Measurements from ENCODE around the gene LRRTM3. TPM values are rescaled to one million over a fixed set of nuclear protein-coding genes. Genes with fewer than 3 reads are reported as not detected.

The LRRTM3 gene
- not detected in 2 replicates for total RNA-seq (2014; rRNA removed; shearing (Covaris generic))
- not detected in 2 replicates for polyA plus RNA-seq (2015; cell fraction: cytosol; rRNA removed)
- polyA plus RNA-seq (2015; cell fraction: nucleus; rRNA removed): not detected in 2 replicates

DNA sequence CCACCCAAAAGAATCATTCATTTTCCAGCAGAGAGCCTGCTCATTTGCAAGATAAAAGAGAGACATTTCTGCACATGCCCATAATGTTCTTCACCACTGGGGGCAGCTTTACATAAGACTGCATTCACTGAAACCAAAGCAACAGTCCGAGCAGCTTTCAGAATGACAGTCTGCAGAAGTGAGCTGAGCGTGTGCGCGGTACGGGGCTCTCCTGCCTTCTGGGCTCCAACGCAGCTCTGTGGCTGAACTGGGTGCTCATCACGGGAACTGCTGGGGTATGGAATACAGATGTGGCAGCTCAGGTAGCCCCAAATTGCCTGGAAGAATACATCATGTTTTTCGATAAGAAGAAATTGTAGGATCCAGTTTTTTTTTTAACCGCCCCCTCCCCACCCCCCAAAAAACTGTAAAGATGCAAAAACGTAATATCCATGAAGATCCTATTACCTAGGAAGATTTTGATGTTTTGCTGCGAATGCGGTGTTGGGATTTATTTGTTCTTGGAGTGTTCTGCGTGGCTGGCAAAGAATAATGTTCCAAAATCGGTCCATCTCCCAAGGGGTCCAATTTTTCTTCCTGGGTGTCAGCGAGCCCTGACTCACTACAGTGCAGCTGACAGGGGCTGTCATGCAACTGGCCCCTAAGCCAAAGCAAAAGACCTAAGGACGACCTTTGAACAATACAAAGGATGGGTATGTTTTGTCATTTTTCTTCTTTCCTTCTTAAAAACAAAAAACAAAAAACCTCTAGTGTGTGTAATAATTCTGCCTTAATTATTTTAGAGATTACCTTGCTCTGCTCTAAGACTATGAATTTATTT, at the start of gene LRRTM3:
Gene LRRTM3, plus strand, starts transcription at position 141 of the 820 bp plus-strand sequence.
- DNase-seq (ENCODE audit: low read depth, low spot score): peak; percentile 79
- in situ Hi-C loops (cut with HindIII; ENCODE audit: low pct_unique_long_range_greater_than_20kb, low sequenced_read_pairs): no loop called here

DNA sequence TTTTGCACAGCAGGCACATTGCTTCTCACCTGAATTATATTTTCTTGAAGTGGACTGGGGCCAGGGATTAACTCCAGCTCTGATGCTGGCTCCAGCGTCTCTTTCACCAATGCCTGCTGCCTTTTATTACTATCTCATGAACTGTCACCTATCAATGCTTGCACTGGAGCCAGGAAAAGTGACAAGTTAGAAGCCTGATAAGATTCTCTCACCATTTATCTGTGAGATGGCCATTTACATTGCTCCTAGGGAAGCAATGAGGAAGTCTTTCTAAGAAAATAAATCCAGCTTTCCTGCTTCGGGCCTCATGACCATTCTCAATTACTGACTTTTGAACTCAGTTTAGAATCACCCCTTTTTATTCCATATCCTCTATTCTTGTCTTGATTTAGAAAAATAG, 48.5 kb upstream of the LRRTM3 start:
- in situ Hi-C loops (cut with HindIII; ENCODE audit: low pct_unique_long_range_greater_than_20kb, low sequenced_read_pairs): no loop called here

DNA sequence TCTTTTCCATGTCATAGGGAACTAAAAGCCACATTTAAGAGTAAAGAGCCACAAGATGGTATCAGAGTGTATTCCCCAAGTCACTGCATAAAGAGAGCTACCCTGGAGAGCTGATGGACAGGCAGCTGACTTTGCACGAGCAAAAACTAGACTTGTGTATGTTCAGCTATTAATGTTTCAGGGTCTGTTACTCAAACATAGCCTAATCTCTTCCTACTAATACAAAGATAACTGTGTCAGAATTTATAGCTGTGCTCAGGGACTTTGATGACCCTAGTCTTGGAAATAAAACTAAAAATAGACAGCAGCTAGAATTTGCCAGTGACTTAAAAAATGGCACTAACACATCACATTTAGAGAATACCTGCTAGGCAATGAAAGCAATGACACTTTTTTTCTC, 45.5 kb upstream of the LRRTM3 start:
- in situ Hi-C loops (cut with HindIII; ENCODE audit: low pct_unique_long_range_greater_than_20kb, low sequenced_read_pairs): no loop called here
- DNase-seq (ENCODE audit: low read depth, low spot score): no peak

More for the DNA sequence above, 48.5 kb upstream of the LRRTM3 start:
- DNase-seq (ENCODE audit: low read depth, low spot score): no peak

DNA sequence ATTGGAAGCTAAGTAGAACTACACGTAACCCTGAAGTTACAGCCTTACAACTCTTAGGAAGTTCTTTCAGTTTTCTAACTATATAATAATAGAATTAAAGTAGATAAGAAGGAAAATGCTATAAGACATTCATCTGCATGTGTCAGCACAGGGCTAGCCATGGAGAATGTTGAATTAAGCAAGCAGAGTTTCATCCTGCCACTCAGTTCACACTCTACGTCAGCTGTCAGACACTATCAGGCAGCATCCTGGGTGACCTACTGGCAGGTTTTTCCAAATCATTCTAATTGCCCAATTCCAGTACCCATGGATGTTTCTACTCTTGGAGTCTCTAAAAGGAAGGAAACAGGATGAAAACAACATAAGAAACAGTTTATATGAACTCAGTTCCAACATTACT, 45.0 kb upstream of the LRRTM3 start:
- no peak for DNase-seq (ENCODE audit: low read depth, low spot score)
- in situ Hi-C loops (cut with HindIII; ENCODE audit: low pct_unique_long_range_greater_than_20kb, low sequenced_read_pairs): no loop called here

DNA sequence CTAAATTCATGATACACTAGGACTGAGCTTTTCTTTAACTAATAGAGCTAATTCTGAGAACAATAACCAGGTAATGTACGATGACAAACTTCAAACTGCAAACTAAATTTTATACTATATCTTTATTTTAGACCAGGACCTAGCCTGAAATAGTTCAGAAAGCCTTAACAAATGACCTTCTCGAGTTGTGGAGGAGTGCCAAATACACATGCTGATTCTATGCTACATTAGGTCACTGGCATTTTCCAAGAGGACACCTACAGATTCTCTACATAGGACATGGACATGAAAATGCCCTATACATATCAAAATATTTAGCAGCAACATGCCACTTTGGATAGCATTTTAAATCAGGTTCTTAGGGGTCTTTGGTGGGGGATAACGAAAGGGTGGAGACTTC, 44.0 kb upstream of the LRRTM3 start:
- in situ Hi-C loops (cut with HindIII; ENCODE audit: low pct_unique_long_range_greater_than_20kb, low sequenced_read_pairs): no loop called here
- no peak for DNase-seq (ENCODE audit: low read depth, low spot score)

DNA sequence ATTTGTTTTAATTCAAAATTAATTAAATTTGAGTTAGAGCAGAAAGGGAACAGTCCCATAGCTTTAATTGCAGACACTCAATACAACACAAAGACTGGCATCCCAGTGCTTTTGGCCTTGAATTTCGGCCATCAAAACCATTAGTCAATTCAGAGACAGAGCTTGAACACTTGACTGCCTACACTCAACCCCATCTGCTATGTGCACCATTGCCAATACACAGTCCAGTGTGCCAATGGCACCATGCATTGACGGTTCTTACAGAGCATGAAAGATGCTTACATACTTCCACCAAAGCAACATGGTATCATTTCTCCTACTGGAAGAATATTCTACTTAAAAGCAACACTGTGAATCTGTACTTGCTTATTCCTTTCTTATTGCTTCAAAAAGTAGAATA, 43.6 kb upstream of the LRRTM3 start:
- in situ Hi-C loops (cut with HindIII; ENCODE audit: low pct_unique_long_range_greater_than_20kb, low sequenced_read_pairs): no loop called here
- DNase-seq (ENCODE audit: low read depth, low spot score): no peak

DNA sequence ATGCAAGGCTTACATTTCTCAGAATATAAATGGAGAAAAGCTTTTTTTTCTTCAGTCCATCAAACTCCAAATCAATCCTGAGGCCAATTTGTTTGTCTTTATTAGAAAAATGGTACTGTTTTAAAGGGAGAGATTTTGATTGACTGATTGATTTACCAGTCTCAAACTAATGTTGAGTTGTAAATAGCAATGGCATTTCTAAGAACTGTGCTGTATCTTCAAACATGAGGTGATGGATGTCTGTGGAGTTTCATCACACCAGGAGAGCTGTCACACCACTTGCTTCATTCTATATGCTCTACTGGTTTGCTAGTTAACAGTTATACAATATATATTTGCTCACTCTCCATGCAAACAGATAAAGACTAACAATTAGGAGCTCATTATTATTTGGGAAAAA, 39.0 kb upstream of the LRRTM3 start:
- in situ Hi-C loops (cut with HindIII; ENCODE audit: low pct_unique_long_range_greater_than_20kb, low sequenced_read_pairs): no loop called here
- no peak for DNase-seq (ENCODE audit: low read depth, low spot score)

DNA sequence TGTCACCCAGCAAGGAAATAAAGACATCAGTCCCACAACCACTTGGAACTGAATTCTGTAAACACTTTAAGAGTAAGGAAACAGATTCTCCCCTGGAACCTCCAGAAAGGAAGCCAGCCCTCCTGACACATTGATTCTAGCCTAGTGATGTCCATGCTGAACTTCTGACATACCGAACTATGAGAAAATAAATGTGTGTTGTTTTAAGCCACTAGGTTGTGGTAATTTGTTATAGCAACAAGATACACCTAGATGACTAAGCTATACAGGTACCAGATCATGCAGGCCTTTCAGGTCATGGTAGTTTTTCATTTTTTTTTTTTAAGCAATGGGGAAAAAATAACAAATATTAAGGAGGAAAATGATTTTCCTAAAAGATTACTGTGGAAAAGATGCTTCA, 37.6 kb upstream of the LRRTM3 start:
- DNase-seq (ENCODE audit: low read depth, low spot score): no peak
- in situ Hi-C loops (cut with HindIII; ENCODE audit: low pct_unique_long_range_greater_than_20kb, low sequenced_read_pairs): no loop called here

DNA sequence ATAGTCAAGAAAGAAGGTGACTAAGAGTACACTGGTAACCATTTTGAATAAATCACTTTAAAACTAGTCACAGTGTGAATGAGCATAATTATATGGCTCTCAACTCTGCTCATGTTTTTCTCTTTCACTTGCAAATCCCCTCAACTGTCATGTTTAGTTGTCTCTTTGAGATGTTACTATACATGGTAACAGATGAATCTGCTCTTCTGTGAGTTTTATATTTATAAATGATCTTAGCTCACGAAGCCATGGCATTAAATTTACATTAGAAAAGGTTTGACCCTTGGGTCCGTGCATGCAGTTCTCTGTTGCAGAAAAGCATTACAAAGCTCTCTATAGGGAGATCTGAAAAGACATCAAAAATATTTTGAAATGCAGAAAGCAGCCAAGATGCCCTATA, 33.0 kb upstream of the LRRTM3 start:
- in situ Hi-C loops (cut with HindIII; ENCODE audit: low pct_unique_long_range_greater_than_20kb, low sequenced_read_pairs): no loop called here
- DNase-seq (ENCODE audit: low read depth, low spot score): no peak

DNA sequence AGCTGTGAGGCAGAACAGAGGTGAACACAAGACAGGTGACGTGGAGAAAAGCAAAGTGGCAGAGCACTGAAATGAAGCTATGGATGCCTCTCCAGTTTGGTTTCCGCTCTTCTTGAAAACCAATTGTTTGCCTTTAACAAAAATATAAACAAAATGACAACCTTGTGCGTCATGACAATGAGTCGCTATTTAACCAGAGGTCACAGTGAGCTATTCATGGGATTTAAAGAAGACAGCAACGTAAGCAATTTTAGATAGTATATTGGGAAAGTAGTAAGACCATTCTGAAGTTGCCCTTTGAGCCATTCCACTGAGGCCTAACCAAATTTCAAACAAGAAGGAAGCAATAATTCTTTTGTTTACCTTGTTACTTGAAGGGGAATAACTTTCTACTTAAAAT, 15.2 kb upstream of the LRRTM3 start:
- in situ Hi-C loops (cut with HindIII; ENCODE audit: low pct_unique_long_range_greater_than_20kb, low sequenced_read_pairs): no loop called here
- no peak for DNase-seq (ENCODE audit: low read depth, low spot score)

DNA sequence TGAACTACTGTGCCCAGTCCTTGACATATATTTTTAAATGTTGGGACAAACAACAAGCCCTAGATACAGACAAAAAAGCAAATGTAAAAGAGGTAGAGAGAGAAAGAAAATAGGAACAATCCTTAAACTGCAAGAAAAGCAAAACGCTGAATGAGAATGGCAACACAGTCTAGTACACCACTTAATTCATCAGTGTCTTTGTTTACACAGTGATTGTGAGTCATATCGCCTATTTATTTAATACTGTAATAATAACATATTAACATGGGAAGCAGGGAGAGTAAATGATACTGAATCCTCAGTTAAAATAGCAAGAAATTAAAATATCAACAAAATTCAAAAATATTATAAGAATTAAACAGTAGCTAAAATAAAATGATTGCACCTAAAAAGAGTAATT, 9.8 kb upstream of the LRRTM3 start:
- DNase-seq (ENCODE audit: low read depth, low spot score): no peak
- in situ Hi-C loops (cut with HindIII; ENCODE audit: low pct_unique_long_range_greater_than_20kb, low sequenced_read_pairs): no loop called here

DNA sequence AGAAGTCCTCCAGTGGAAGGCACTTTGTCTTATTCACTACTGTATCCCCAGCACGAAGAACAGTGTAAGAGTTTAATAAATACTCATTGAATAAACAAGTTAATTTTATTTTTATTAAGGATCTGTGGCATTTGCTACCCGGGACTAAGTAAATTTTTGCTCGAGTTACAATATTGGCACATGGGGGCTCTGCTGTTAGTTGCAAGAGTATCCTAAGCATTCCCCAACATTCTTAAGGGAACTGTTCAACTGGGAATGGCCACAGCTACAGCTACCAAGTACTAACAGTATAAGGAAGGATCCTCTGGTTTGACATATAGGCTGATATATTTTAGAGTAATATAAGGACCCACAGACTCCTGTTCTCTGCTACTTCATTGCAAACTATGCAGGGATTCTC, 8.7 kb upstream of the LRRTM3 start:
- in situ Hi-C loops (cut with HindIII; ENCODE audit: low pct_unique_long_range_greater_than_20kb, low sequenced_read_pairs): no loop called here
- peak; percentile 22 for DNase-seq (ENCODE audit: low read depth, low spot score)

DNA sequence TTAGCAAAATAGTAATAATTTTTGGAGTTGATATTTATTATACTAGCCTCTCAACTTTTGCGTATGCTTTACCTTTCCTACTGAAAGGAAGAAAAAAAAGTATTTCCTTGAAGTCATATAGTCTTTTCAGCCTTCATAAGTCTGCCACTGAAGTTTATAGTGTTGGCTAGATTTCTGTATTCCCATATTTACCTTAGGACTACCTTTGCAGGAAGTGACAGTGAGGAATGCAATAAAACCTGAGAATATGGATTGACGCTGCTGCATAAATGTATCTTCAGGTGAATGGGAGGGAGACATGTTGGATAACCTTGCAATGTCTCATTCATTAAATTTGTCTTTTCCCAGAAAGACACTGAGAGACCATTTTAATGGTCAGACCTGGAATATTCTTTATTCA, 6.6 kb upstream of the LRRTM3 start:
- in situ Hi-C loops (cut with HindIII; ENCODE audit: low pct_unique_long_range_greater_than_20kb, low sequenced_read_pairs): no loop called here
- no peak for DNase-seq (ENCODE audit: low read depth, low spot score)

DNA sequence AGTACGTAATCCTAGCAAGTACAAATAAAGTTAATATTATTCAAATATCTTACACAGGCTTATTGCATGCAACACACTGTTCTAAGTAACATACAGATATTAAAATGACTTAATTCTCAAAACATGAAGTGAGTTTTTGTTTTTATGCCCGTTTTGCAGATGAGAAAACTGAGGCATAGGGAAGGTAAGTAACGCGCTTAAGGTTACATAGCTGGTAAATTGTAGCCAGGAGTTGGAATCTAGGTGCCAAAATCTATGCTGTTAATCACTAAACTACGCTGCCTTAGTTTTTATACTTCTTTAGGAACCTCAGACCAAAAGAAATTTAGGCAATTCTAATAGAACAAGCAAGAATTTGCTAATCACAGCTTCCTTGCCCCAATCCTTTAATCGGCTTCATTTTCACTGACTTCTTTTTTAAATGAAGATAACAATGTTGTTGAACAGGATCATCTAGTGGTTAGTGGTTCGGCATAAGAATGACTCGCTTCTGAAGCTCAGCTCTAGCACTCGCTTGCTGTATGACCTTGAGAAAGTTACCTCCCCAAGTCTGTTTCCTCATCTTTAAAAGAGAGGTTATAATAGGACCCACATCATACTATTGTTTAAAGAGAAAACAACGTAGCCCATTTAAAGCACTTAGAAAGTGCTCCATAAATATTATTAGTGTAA, 1.0 kb upstream of the LRRTM3 start:
- DNase-seq (ENCODE audit: low read depth, low spot score): no peak
- in situ Hi-C loops (cut with HindIII; ENCODE audit: low pct_unique_long_range_greater_than_20kb, low sequenced_read_pairs): no loop called here

DNA sequence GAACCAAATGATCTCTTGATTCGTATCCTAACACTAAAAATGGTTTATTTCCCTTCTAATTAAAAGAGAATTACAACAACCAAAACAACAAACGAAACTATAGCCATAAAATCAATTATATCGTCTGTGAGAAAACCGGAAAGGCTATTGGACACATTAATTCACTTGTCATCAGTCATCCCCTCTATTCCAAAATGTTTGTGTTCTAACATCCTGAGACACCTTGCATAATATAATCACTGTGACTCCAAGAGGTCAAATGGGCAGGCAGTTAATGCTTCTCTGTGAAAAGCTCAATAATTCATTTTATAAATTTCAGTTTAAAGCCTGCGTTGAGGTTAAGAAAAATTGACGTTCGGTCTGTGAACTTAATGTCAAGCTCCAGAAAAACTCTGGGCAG, 463 bp upstream of the LRRTM3 start:
- in situ Hi-C loops (cut with HindIII; ENCODE audit: low pct_unique_long_range_greater_than_20kb, low sequenced_read_pairs): no loop called here
- no peak for DNase-seq (ENCODE audit: low read depth, low spot score)

DNA sequence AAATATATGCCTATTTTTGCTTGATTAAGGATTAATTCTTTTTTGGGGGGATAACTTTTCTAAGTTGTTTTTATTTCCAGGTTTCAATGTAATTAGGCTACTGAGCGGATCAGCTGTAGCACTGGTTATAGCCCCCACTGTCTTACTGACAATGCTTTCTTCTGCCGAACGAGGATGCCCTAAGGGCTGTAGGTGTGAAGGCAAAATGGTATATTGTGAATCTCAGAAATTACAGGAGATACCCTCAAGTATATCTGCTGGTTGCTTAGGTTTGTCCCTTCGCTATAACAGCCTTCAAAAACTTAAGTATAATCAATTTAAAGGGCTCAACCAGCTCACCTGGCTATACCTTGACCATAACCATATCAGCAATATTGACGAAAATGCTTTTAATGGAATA, 1.0 kb downstream of the LRRTM3 start:
- in situ Hi-C loops (cut with HindIII; ENCODE audit: low pct_unique_long_range_greater_than_20kb, low sequenced_read_pairs): no loop called here
- DNase-seq (ENCODE audit: low read depth, low spot score): no peak

DNA sequence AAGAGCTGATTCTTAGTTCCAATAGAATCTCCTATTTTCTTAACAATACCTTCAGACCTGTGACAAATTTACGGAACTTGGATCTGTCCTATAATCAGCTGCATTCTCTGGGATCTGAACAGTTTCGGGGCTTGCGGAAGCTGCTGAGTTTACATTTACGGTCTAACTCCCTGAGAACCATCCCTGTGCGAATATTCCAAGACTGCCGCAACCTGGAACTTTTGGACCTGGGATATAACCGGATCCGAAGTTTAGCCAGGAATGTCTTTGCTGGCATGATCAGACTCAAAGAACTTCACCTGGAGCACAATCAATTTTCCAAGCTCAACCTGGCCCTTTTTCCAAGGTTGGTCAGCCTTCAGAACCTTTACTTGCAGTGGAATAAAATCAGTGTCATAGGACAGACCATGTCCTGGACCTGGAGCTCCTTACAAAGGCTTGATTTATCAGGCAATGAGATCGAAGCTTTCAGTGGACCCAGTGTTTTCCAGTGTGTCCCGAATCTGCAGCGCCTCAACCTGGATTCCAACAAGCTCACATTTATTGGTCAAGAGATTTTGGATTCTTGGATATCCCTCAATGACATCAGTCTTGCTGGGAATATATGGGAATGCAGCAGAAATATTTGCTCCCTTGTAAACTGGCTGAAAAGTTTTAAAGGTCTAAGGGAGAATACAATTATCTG, 1.6 kb downstream of the LRRTM3 start:
- no peak for DNase-seq (ENCODE audit: low read depth, low spot score)
- in situ Hi-C loops (cut with HindIII; ENCODE audit: low pct_unique_long_range_greater_than_20kb, low sequenced_read_pairs): no loop called here

DNA sequence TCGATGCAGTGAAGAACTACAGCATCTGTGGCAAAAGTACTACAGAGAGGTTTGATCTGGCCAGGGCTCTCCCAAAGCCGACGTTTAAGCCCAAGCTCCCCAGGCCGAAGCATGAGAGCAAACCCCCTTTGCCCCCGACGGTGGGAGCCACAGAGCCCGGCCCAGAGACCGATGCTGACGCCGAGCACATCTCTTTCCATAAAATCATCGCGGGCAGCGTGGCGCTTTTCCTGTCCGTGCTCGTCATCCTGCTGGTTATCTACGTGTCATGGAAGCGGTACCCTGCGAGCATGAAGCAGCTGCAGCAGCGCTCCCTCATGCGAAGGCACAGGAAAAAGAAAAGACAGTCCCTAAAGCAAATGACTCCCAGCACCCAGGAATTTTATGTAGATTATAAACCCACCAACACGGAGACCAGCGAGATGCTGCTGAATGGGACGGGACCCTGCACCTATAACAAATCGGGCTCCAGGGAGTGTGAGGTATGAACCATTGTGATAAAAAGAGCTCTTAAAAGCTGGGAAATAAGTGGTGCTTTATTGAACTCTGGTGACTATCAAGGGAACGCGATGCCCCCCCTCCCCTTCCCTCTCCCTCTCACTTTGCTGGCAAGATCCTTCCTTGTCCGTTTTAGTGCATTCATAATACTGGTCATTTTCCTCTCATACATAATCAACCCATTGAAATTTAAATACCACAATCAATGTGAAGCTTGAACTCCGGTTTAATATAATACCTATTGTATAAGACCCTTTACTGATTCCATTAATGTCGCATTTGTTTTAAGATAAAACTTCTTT, 2.3 kb downstream of the LRRTM3 start:
- in situ Hi-C loops (cut with HindIII; ENCODE audit: low pct_unique_long_range_greater_than_20kb, low sequenced_read_pairs): no loop called here
- DNase-seq (ENCODE audit: low read depth, low spot score): no peak
